DND-41 (cell line): Measurements from ENCODE around the gene CNOT3.

Experiments
- ATAC-seq: fragments of 200-7000 bp; cut with Tn5 transposase; 3 replicates; pipeline ENCODE4 v1.9.1; 2021; ENCODE audit warnings: low read depth; ENCODE audit not compliant: insufficient read depth
- DNase-seq: peaks from one replicate; pipeline ENCODE4 v3.0.0-alpha.2; 2020
- H2AFZ ChIP-seq: 2 replicates; pipeline ENCODE4 v1.6.0; 2012; ENCODE audit warnings: low read depth, low read length
- H3K27ac ChIP-seq: 2 replicates; pipeline ENCODE4 v1.5.1; 2012; ENCODE audit warnings: low read length, inconsistent platforms
- H3K27me3 ChIP-seq: fragments of 200-600 bp; sonication (generic); 2 replicates; pipeline ENCODE4 v1.6.0; 2012; ENCODE audit warnings: low read length, mild to moderate bottlenecking, inconsistent platforms; ENCODE audit not compliant: insufficient read depth, poor library complexity
- H3K36me3 ChIP-seq: 2 replicates; pipeline ENCODE4 v1.5.1; 2012; ENCODE audit warnings: low read length, inconsistent platforms; ENCODE audit not compliant: insufficient read depth
- H3K4me1 ChIP-seq: 2 replicates; pipeline ENCODE4 v1.5.1; 2012; ENCODE audit warnings: mild to moderate bottlenecking, low read length; ENCODE audit not compliant: insufficient read depth
- H3K4me2 ChIP-seq: 2 replicates; pipeline ENCODE4 v1.6.0; 2012; ENCODE audit warnings: mild to moderate bottlenecking, moderate library complexity, low read length, inconsistent platforms; ENCODE audit not compliant: insufficient read depth
- H3K4me3 ChIP-seq, 2 experiments: fragments of 200-600 bp in 1 of 2; shearing (Covaris generic) in 1 of 2; 2 replicates each; pipeline ENCODE4 v1.5.1; 2012 to 2016; ENCODE audit warnings: inconsistent platforms in 2 of 2, low read length in 2 of 2, mild to moderate bottlenecking in 2 of 2, low read depth in 1 of 2, moderate library complexity in 1 of 2
- H3K79me2 ChIP-seq: 2 replicates; pipeline ENCODE4 v1.6.0; 2012; ENCODE audit warnings: low read length, inconsistent platforms; ENCODE audit not compliant: insufficient read depth
- H3K9ac ChIP-seq: 2 replicates; pipeline ENCODE4 v1.6.0; 2012; ENCODE audit warnings: low read depth, mild to moderate bottlenecking, inconsistent platforms, low read length, moderate library complexity
- H3K9me3 ChIP-seq: 2 replicates; pipeline ENCODE4 v1.5.1; 2012; ENCODE audit warnings: low read length, moderate library complexity, mild to moderate bottlenecking, inconsistent platforms; ENCODE audit not compliant: insufficient read depth, severe bottlenecking
- H4K20me1 ChIP-seq: 2 replicates; pipeline ENCODE4 v1.6.0; 2012; ENCODE audit warnings: low read length; ENCODE audit not compliant: insufficient read depth
- EZH2 ChIP-seq: IDR thresholded peaks from 3 replicates; pipeline ENCODE4 v1.6.1; 2012; ENCODE audit warnings: borderline replicate concordance, low read depth, mild to moderate bottlenecking, moderate library complexity, low read length, inconsistent platforms; ENCODE audit not compliant: severe bottlenecking
- TF ChIP-seq, protein P1 (sequence below): IDR thresholded peaks from 2 replicates; pipeline ENCODE4 v1.5.1; 2012; ENCODE audit warnings: borderline replicate concordance, low read length, moderate library complexity, mild to moderate bottlenecking; ENCODE audit not compliant: poor library complexity, severe bottlenecking; ENCODE audit errors: extremely low read depth

CNOT3 gene

DNA sequence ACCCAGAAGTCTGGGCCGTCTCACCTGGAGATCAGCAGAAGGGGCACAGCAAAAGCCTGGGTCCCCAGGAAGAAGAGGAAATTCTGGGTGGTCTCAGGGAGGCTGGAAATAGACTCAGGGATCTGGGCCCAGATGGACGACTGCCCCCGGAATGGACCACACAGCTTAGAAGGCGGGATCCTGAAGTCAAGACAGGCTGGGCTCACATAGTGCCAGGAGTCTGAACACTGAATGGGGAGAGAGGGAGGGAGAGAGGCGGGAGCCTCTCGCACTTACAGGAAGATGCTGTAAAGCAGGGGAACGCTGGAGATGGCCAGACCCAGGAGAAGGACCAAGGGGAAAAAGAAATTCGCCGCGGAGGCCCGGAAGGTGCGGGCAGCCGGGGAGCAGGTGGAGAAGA, 23.3 kb downstream of the CNOT3 start:
- Histone ChIP-seq H4K20me1 (peaks cover 32% of the 10 kb centered on the region), H3K4me2 (peak overlapping the region; percentile 100), H3K9ac (peak overlapping the region; percentile 86), H3K27ac (peak overlapping the region; percentile 88), H3K79me2 (peaks cover 45% of the 10 kb centered on the region), H2AFZ (no peak overlapping the region), H3K27me3 (no peaks in the 10 kb centered on the region), H3K9me3 (no peaks in the 10 kb centered on the region), H3K4me1 (peaks cover 63% of the 10 kb centered on the region), H3K4me3 (peak overlapping the region; percentile 77; a peak in 3 of 4 replicates), H3K36me3 (peaks cover 26% of the 10 kb centered on the region)
- DNase-seq (no peak), ATAC-seq (no peak)
- TF ChIP-seq, protein P1, sequence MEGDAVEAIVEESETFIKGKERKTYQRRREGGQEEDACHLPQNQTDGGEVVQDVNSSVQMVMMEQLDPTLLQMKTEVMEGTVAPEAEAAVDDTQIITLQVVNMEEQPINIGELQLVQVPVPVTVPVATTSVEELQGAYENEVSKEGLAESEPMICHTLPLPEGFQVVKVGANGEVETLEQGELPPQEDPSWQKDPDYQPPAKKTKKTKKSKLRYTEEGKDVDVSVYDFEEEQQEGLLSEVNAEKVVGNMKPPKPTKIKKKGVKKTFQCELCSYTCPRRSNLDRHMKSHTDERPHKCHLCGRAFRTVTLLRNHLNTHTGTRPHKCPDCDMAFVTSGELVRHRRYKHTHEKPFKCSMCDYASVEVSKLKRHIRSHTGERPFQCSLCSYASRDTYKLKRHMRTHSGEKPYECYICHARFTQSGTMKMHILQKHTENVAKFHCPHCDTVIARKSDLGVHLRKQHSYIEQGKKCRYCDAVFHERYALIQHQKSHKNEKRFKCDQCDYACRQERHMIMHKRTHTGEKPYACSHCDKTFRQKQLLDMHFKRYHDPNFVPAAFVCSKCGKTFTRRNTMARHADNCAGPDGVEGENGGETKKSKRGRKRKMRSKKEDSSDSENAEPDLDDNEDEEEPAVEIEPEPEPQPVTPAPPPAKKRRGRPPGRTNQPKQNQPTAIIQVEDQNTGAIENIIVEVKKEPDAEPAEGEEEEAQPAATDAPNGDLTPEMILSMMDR: no peak
- no peak for TF ChIP-seq EZH2

- Histone ChIP-seq H2AFZ (peak overlapping the region; percentile 90), H4K20me1 (peaks cover 19% of the 10 kb centered on the region), H3K27ac (peak overlapping the region; percentile 82), H3K36me3 (peaks cover 12% of the 10 kb centered on the region), H3K9ac (peak overlapping the region; percentile 59), H3K9me3 (no peaks in the 10 kb centered on the region), H3K27me3 (no peaks in the 10 kb centered on the region), H3K79me2 (peaks cover 35% of the 10 kb centered on the region), H3K4me3 (peak overlapping the region; percentile 23 to 88; a peak in 3 of 4 replicates), H3K4me2 (peak overlapping the region; percentile 100), H3K4me1 (peaks cover 57% of the 10 kb centered on the region)
- DNase-seq (peak; percentile 88), ATAC-seq (peak; percentile 29)
- TF ChIP-seq, protein P1: no peak
- TF ChIP-seq EZH2: no peak
Measured at GRCh38 chr19:54162241-54162805, 24.8 kb downstream of the CNOT3 start.

DNA sequence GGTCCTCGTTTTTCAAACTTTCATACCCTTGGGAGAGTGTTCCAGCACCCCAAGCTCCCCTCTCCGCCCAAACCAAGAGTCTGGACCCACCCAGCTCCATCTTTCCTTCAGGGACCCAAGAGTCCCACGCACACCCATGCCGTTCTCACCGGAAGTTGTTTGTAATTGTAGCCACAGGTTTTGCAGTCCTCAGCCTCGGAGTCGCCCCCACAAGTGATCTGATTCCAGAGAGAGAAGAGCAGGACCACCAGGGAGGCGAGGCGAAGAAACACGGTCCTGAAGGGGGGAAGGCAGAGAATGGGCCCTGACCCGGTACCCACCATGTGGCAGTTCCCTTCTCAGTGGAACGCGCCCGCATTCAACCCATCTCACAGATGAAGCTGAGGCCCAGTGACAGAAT, 25.3 kb downstream of the CNOT3 start:
- H3K9ac ChIP-seq: peak overlapping the region; percentile 59
- ATAC-seq (no peak), DNase-seq (peak; percentile 33)
- H3K4me3 ChIP-seq: peak overlapping the region; percentile 23 to 88; a peak in 3 of 4 replicates
- peak overlapping the region; percentile 82 for H3K27ac ChIP-seq
- H4K20me1 ChIP-seq: peaks cover 18% of the 10 kb centered on the region
- H3K79me2 ChIP-seq: peaks cover 32% of the 10 kb centered on the region
- no peaks in the 10 kb centered on the region for H3K9me3 ChIP-seq
- H3K4me2 ChIP-seq: peak overlapping the region; percentile 100
- peaks cover 51% of the 10 kb centered on the region for H3K4me1 ChIP-seq
- TF ChIP-seq, protein P1: no peak
- TF ChIP-seq EZH2: no peak
- peak overlapping the region; percentile 90 for H2AFZ ChIP-seq
- no peaks in the 10 kb centered on the region for H3K27me3 ChIP-seq
- peaks cover 6% of the 10 kb centered on the region for H3K36me3 ChIP-seq
